ENCODE data around the gene CHN2.

DNA sequence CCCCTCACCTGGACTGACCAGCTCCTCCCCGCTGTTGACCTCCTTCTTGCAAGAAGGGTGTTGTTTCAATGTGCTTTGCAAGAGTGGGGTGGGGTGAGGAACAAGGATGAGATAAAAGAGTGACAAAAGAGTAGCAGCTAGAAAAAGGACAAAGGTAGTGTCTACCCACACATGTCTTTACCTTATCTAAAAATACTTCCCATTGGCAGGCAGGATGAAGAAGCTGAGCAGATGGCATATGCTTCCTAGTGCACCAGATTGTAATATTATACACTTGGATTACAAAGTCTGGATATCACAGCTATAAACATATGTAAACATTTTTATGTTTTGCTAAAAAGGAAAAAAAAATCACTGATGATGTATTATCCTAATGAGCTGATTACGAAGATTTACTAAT lies 34.5 kb downstream of the CHN2 start:
- TF ChIP-seq, protein P1, sequence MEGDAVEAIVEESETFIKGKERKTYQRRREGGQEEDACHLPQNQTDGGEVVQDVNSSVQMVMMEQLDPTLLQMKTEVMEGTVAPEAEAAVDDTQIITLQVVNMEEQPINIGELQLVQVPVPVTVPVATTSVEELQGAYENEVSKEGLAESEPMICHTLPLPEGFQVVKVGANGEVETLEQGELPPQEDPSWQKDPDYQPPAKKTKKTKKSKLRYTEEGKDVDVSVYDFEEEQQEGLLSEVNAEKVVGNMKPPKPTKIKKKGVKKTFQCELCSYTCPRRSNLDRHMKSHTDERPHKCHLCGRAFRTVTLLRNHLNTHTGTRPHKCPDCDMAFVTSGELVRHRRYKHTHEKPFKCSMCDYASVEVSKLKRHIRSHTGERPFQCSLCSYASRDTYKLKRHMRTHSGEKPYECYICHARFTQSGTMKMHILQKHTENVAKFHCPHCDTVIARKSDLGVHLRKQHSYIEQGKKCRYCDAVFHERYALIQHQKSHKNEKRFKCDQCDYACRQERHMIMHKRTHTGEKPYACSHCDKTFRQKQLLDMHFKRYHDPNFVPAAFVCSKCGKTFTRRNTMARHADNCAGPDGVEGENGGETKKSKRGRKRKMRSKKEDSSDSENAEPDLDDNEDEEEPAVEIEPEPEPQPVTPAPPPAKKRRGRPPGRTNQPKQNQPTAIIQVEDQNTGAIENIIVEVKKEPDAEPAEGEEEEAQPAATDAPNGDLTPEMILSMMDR (IDR thresholded peaks at IDR 0.05 in 8 of 11, conservative IDR thresholded peaks at IDR 0.05 in 3 of 11), result no peak
- TF ChIP-seq POLR2AphosphoS5 (IDR thresholded peaks at IDR 0.05), result no peak

All from spleen (tissue), 7 donors.